Neural progenitor cell (in vitro differentiated cells): ENCODE measurements around the gene HOXB4. TPM values are rescaled to one million over a fixed set of nuclear protein-coding genes. Genes with fewer than 3 reads are reported as not detected.

Experiments
- DNase-seq: peaks from one replicate; pipeline ENCODE4 v3.0.0-alpha.2; 2016; ENCODE audit warnings: low spot score
- H2AFZ ChIP-seq: fragments of 200-600 bp; sonication (generic); replicated peaks from 2 replicates; pipeline ENCODE4 v1.6.1; 2016; ENCODE audit warnings: antibody characterized with exemption
- H3F3A ChIP-seq: fragments of 200-600 bp; sonication (generic); 2 replicates; pipeline ENCODE4 v1.6.1; 2016; ENCODE audit warnings: antibody characterized with exemption, low read depth
- H3K27ac ChIP-seq: fragments of 200-600 bp; sonication (generic); 2 replicates; pipeline ENCODE4 v1.5.1; 2016; ENCODE audit warnings: mild to moderate bottlenecking
- H3K27me3 ChIP-seq: fragments of 200-600 bp; sonication (generic); 2 replicates; pipeline ENCODE4 v1.6.1; 2016; ENCODE audit warnings: mild to moderate bottlenecking, moderate library complexity
- H3K36me3 ChIP-seq: fragments of 200-600 bp; sonication (generic); 2 replicates; pipeline ENCODE4 v1.5.1; 2016
- H3K4me1 ChIP-seq: fragments of 200-600 bp; sonication (generic); 2 replicates; pipeline ENCODE4 v1.6.1; 2016; ENCODE audit warnings: mixed run types
- H3K4me2 ChIP-seq: fragments of 200-600 bp; sonication (generic); 2 replicates; pipeline ENCODE4 v1.6.1; 2016
- H3K4me3 ChIP-seq: fragments of 200-600 bp; sonication (generic); 2 replicates; pipeline ENCODE4 v1.5.1; 2016
- H3K79me2 ChIP-seq: fragments of 200-600 bp; sonication (generic); 2 replicates; pipeline ENCODE4 v1.6.1; 2016; ENCODE audit warnings: low read depth
- H3K9ac ChIP-seq: fragments of 200-600 bp; sonication (generic); 2 replicates; pipeline ENCODE4 v1.6.1; 2016
- H3K9me3 ChIP-seq: fragments of 200-600 bp; sonication (generic); 2 replicates; pipeline ENCODE4 v1.5.1; 2016; ENCODE audit warnings: low read depth
- H4K20me1 ChIP-seq: fragments of 200-600 bp; sonication (generic); 2 replicates; pipeline ENCODE4 v1.6.1; 2016; ENCODE audit warnings: low read depth
- H3K27ac Mint-ChIP-seq: 3 replicates; pipeline ENCODE4 v1.8.0; 2021; ENCODE audit warnings: mixed read lengths
- H3K27me3 Mint-ChIP-seq: 2 replicates; pipeline ENCODE4 v1.8.0; 2022; ENCODE audit warnings: low read depth, mild to moderate bottlenecking, inconsistent platforms, moderate library complexity, mixed read lengths; ENCODE audit not compliant: insufficient read depth
- H3K36me3 Mint-ChIP-seq: 3 replicates; pipeline ENCODE4 v1.8.0; 2021; ENCODE audit warnings: mixed read lengths
- H3K4me1 Mint-ChIP-seq: 3 replicates; pipeline ENCODE4 v1.8.0; 2021; ENCODE audit warnings: mixed read lengths
- H3K4me3 Mint-ChIP-seq: 3 replicates; pipeline ENCODE4 v1.8.0; 2021; ENCODE audit warnings: mild to moderate bottlenecking, moderate library complexity, mixed read lengths
- H3K9me3 Mint-ChIP-seq: 3 replicates; pipeline ENCODE4 v1.8.0; 2020; ENCODE audit warnings: mixed read lengths
- CTCF ChIP-seq: fragments of 200-600 bp; sonication (generic); IDR thresholded peaks from 2 replicates; pipeline ENCODE4 v1.5.1; 2017; ENCODE audit warnings: antibody characterized with exemption, mild to moderate bottlenecking
- EZH2 ChIP-seq: fragments of 200-600 bp; sonication (generic); IDR thresholded peaks from 2 replicates; pipeline ENCODE4 v1.6.1; 2017; ENCODE audit warnings: antibody characterized with exemption, mild to moderate bottlenecking, moderate library complexity
- EZH2phosphoT487 ChIP-seq: fragments of 200-600 bp; sonication (generic); IDR thresholded peaks from 2 replicates; pipeline ENCODE4 v1.6.1; 2017; ENCODE audit warnings: antibody characterized with exemption
- total RNA-seq: library from RNA; depleted of rRNA; stranded (reverse); fragments of >200 nt; gene quantifications from 2 replicates; pipeline ENCODE4 v1.2.3, GENCODE V29; 2015; ENCODE audit warnings: low replicate concordance

HOXB4 gene
- total RNA-seq, 1 donor from 2014 or later, result not detected

- Mint-ChIP-seq H3K27ac (no peak overlapping the region), H3K27me3 (peaks cover 93% of the 10 kb centered on the region), H3K4me1 (no peaks in the 10 kb centered on the region), H3K36me3 (no peaks in the 10 kb centered on the region), H3K4me3 (peak overlapping the region; percentile 50), H3K9me3 (peaks cover 15% of the 10 kb centered on the region)
- no peaks in the 10 kb centered on the region for H3K9me3 ChIP-seq
- H3K4me1 ChIP-seq, result no peaks in the 10 kb centered on the region
- TF ChIP-seq EZH2, result peak; percentile 28
- TF ChIP-seq EZH2phosphoT487, result peak; percentile 91
- no peak for TF ChIP-seq CTCF
- peaks cover 4% of the 10 kb centered on the region for H3F3A ChIP-seq
- no peak overlapping the region for H3K9ac ChIP-seq
- no peak overlapping the region for H3K4me3 ChIP-seq
- H3K27me3 ChIP-seq, result peaks cover 100% of the 10 kb centered on the region
- DNase-seq, result no peak
- H4K20me1 ChIP-seq, result peaks cover 93% of the 10 kb centered on the region
- H3K27ac ChIP-seq, result no peak overlapping the region
- H3K79me2 ChIP-seq, result no peaks in the 10 kb centered on the region
- H3K36me3 ChIP-seq, result no peaks in the 10 kb centered on the region
- H2AFZ ChIP-seq, result no peak overlapping the region
- peak overlapping the region; percentile 58 for H3K4me2 ChIP-seq
Measured at GRCh38 chr17:48578616-48579470, 693 bp upstream of the HOXB4 start.

- H3K36me3 ChIP-seq, result no peaks in the 10 kb centered on the region
Measured at GRCh38 chr17:48577330-48577945, 712 bp downstream of the HOXB4 start.

More at GRCh38 chr17:48577330-48577945, 712 bp downstream of the HOXB4 start:
- Histone ChIP-seq H3K9me3 (no peaks in the 10 kb centered on the region), H2AFZ (no peak overlapping the region), H3K4me2 (no peak overlapping the region), H3K27me3 (peaks cover 100% of the 10 kb centered on the region), H3K27ac (no peak overlapping the region), H3K79me2 (no peaks in the 10 kb centered on the region), H3F3A (peaks cover 4% of the 10 kb centered on the region), H3K4me3 (no peak overlapping the region), H3K4me1 (no peaks in the 10 kb centered on the region), H4K20me1 (peaks cover 94% of the 10 kb centered on the region), H3K9ac (no peak overlapping the region)
- no peak overlapping the region for H3K27ac Mint-ChIP-seq
- no peak for DNase-seq
- no peaks in the 10 kb centered on the region for H3K4me1 Mint-ChIP-seq
- H3K9me3 Mint-ChIP-seq, result peaks cover 10% of the 10 kb centered on the region
- peak overlapping the region; percentile 35 for H3K4me3 Mint-ChIP-seq
- no peaks in the 10 kb centered on the region for H3K36me3 Mint-ChIP-seq
- peak; percentile 93 for TF ChIP-seq EZH2
- no peak for TF ChIP-seq CTCF
- TF ChIP-seq EZH2phosphoT487, result peak; percentile 68
- peaks cover 93% of the 10 kb centered on the region for H3K27me3 Mint-ChIP-seq
